H1 (cell line): ENCODE results near the gene FOXL1. TPM values are rescaled to one million over a fixed set of nuclear protein-coding genes. Genes with fewer than 3 reads are reported as not detected.

Experiments used
- RNF2 ChIP-seq: fragments of 200-900, 300-1000 bp; sonication (generic); IDR thresholded peaks from 2 replicates; pipeline ENCODE4 v1.7.1; 2016; ENCODE audit warnings: borderline replicate concordance, low read depth, mild to moderate bottlenecking, antibody characterized with exemption, low read length; ENCODE audit not compliant: poor library complexity, severe bottlenecking; ENCODE audit errors: missing control alignments
- polyA plus RNA-seq, 7 experiments: library from polyadenylated mRNA; depleted of rRNA in 3 of 7; stranded (reverse) in 5 of 7; unstranded in 2 of 7; fragments of >200 nt in 5 of 7; fragments of 200-250 nt in 2 of 7; gene quantifications; 1 replicate in 5 of 7; 2 replicates in 1 of 7; 4 replicates in 1 of 7; pipeline versions ENCODE4 v1.2.1 to v1.2.3, GENCODE V29; 2011 to 2013; ENCODE audit warnings: missing spikeins in 2 of 7, mixed read lengths in 2 of 7
- total RNA-seq: library from RNA; stranded (reverse); fragmentation: NEBNext Ultra II Directional; extraction: Animal tissue kit (Norgen Biotek cat#: 25700); gene quantifications from 2 replicates; pipeline ENCODE4 v1.2.1, GENCODE V29; 2021

Gene FOXL1
- total and polyA plus RNA-seq, 2 of the 8 experiments (the other 6 are each of a cell fraction or from before 2014, with no cell fraction given) = 0.03 TPM; not detected in 1

GRCh38 chr16:86568677-86569623, 9.4 kb upstream of the FOXL1 start (continued):
- TF ChIP-seq RNF2 = peak; percentile 99
